ENCODE results near the gene AAMP.

GRCh38 chr2:218236829-218237228 is 33.1 kb downstream of the AAMP start:
- TF ChIP-seq POLR2A (IDR thresholded peaks at IDR 0.05) (no peak), CTCF (IDR thresholded peaks at IDR 0.05) (no peak)

All from adrenal gland (tissue), 5 donors.